ENCODE measurements around the gene IL17C. TPM values are rescaled to one million over a fixed set of nuclear protein-coding genes. Genes with fewer than 3 reads are reported as not detected.

Gene IL17C
- total RNA-seq, 6 donors from 2014 or later: 0.40 to 0.76 TPM; not detected in 4

DNA sequence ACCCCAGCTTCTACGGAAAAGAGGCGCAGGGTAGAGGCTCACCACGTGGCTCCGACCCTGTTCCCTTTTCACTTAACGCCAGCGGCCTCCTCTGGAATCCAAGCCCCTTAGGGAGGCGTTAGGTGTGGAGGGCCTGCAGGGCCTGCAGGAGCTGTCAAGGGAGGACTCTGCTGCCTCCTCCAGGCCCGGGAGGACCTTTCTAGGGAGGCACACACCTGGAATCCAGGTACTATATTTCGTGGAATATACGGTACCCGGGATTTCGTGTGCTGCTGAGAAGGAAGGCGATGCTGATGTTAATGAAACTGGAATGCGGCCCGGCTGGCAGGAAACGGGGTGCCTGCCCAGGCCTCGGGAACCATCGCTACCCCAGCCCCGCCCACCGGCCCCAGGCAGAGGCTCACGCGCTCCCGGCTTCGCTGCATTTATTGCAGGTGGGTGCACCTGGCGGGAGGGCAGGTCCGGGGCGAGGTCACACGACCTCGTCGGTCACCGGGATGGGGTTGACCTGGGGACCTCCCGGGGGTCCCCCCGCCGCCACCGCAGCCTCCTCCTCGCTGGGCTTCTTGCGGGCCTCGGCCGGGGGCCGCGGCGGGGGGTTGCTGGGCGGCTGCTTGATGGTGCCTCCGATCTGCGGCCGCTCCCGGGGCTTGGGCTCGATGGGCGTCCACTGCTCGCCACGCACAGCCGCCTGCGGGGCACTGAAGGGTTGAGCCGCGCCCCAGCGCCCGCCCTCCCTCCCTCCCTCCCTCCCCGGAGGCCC lies 4.7 kb downstream of the IL17C start:
- no peak overlapping the region for H3K27ac ChIP-seq
- H3K27me3 ChIP-seq: peaks cover 0 to 18% (median 9%) of the 10 kb centered on the region in 4 donors
- DNase-seq (peak in 1 of 2 donors; percentile 87), ATAC-seq (ENCODE audit: low FRiP score in 2 of 2) (no peak)
- peaks cover 0 to 30% (median 15%) of the 10 kb centered on the region in 4 donors for H3K36me3 ChIP-seq
- 81 to 93% methylated on average over 11 to 50 of the region's 58 CpGs for WGBS, 2 donors
- TF ChIP-seq POLR2AphosphoS5 (IDR thresholded peaks at IDR 0.05): no peak
- peaks cover 0 to 29% (median 14%) of the 10 kb centered on the region in 4 donors for H3K4me1 ChIP-seq
- H3K9me3 ChIP-seq: no peaks in the 10 kb centered on the region
- no peak overlapping the region for H3K4me3 ChIP-seq

GRCh38 chr16:88643644-88643932 lies 5.2 kb downstream of the IL17C start:
- H3K27ac ChIP-seq: no peak overlapping the region
- TF ChIP-seq CTCF (IDR thresholded peaks at IDR 0.05) (no peak), POLR2AphosphoS5 (IDR thresholded peaks at IDR 0.05) (no peak), POLR2A (IDR thresholded peaks at IDR 0.05) (no peak), EP300 (IDR thresholded peaks at IDR 0.05) (no peak)
- no peak overlapping the region for H3K4me3 ChIP-seq
- H3K36me3 ChIP-seq: peaks cover 0 to 30% (median 15%) of the 10 kb centered on the region in 4 donors
- ATAC-seq (ENCODE audit: low FRiP score in 2 of 2) (no peak), DNase-seq (no peak)
- peaks cover 0 to 29% (median 13%) of the 10 kb centered on the region in 4 donors for H3K4me1 ChIP-seq
- WGBS, 2 donors: 83 to 90% methylated on average over 6 of the region's 9 CpGs
- no peaks in the 10 kb centered on the region for H3K9me3 ChIP-seq
- H3K27me3 ChIP-seq: peaks cover 0 to 14% (median 7%) of the 10 kb centered on the region in 4 donors

GRCh38 chr16:88645455-88645854 lies 7.1 kb downstream of the IL17C start:
- Histone ChIP-seq H3K36me3 (peaks cover 0 to 30% (median 15%) of the 10 kb centered on the region in 4 donors), H3K27ac (no peak overlapping the region), H3K4me1 (peaks cover 8 to 32% (median 16%) of the 10 kb centered on the region in 4 donors), H3K9me3 (no peaks in the 10 kb centered on the region), H3K27me3 (no peaks in the 10 kb centered on the region), H3K4me3 (no peak overlapping the region)
- WGBS, 2 donors: 98% methylated on average over 16 of the region's 16 CpGs; no CpG with 5 or more reads in 1 of the 2 donors
- TF ChIP-seq POLR2AphosphoS5 (IDR thresholded peaks at IDR 0.05) (no peak), EP300 (IDR thresholded peaks at IDR 0.05) (no peak), CTCF (IDR thresholded peaks at IDR 0.05) (no peak), POLR2A (IDR thresholded peaks at IDR 0.05) (no peak)
- DNase-seq (peak in 1 of 2 donors; percentile 31), ATAC-seq (ENCODE audit: low FRiP score in 2 of 2) (no peak)

DNA sequence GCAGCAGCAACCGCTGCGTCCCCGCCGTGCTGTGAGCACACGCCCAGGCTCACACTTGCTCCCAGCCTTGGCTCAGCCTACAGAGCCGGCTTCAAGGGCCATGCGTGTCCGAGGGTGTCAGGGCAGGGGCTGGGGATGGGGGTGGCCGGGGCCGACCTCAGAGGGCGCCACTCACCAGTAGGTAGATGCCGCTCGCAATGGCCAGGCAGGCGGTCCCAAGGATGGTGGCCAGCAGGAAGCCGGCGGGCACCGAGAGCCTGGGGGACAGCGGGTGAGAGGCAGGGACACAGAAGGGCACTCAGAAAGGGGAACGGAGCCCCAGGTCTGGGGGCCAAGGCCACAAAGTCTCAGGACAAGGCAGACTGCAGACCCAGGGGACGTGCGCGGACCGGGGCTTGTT lies 7.6 kb downstream of the IL17C start:
- TF ChIP-seq POLR2A (IDR thresholded peaks at IDR 0.05) (no peak), POLR2AphosphoS5 (IDR thresholded peaks at IDR 0.05) (no peak), CTCF (IDR thresholded peaks at IDR 0.05) (no peak), EP300 (IDR thresholded peaks at IDR 0.05) (no peak)
- H3K4me3 ChIP-seq: no peak overlapping the region
- H3K36me3 ChIP-seq: peaks cover 0 to 30% (median 15%) of the 10 kb centered on the region in 4 donors
- H3K27ac ChIP-seq: no peak overlapping the region
- DNase-seq: peak in 1 of 2 donors; percentile 81
- no peaks in the 10 kb centered on the region for H3K9me3 ChIP-seq
- H3K4me1 ChIP-seq: peaks cover 8 to 37% (median 18%) of the 10 kb centered on the region in 4 donors
- no peaks in the 10 kb centered on the region for H3K27me3 ChIP-seq
- WGBS, 2 donors: 89 to 94% methylated on average over 15 to 23 of the region's 23 CpGs
- no peak for ATAC-seq (ENCODE audit: low FRiP score in 2 of 2)

GRCh38 chr16:88646345-88647034 lies 8.1 kb downstream of the IL17C start:
- no peaks in the 10 kb centered on the region for H3K9me3 ChIP-seq
- ATAC-seq (ENCODE audit: low FRiP score in 2 of 2) (no peak), DNase-seq (peak in 1 of 2 donors; percentile 61)
- H3K27me3 ChIP-seq: no peaks in the 10 kb centered on the region
- no peak overlapping the region for H3K4me3 ChIP-seq
- peaks cover 0 to 30% (median 15%) of the 10 kb centered on the region in 4 donors for H3K36me3 ChIP-seq
- TF ChIP-seq POLR2A (IDR thresholded peaks at IDR 0.05) (no peak), EP300 (IDR thresholded peaks at IDR 0.05) (no peak), POLR2AphosphoS5 (IDR thresholded peaks at IDR 0.05) (no peak), CTCF (IDR thresholded peaks at IDR 0.05) (no peak)
- peaks cover 11 to 42% (median 23%) of the 10 kb centered on the region in 4 donors for H3K4me1 ChIP-seq
- no peak overlapping the region for H3K27ac ChIP-seq
- WGBS, 2 donors: 89 to 94% methylated on average over 17 to 27 of the region's 28 CpGs

All from upper lobe of left lung (tissue), 6 donors.